NOMO-1 treated with DMSO at 0.1 percent for 48 hours (cell line): ENCODE results near the gene VSIR.
A peak's percentile ranks its signal among the peaks of the same experiment; 100 is the strongest.

Source experiments
- DNase-seq: peaks from one replicate; lab custom pipeline; 2025; ENCODE audit not compliant: unreplicated experiment; lab: John Stamatoyannopoulos, UW

The VSIR gene

GRCh38 chr10:71783917-71784678 is 10.8 kb upstream of the VSIR start:
- no peak for DNase-seq

GRCh38 chr10:71782917-71783490 is 9.7 kb upstream of the VSIR start:
- no peak for DNase-seq

- no peak for DNase-seq
Measured at GRCh38 chr10:71782221-71782916, 9.0 kb upstream of the VSIR start.

GRCh38 chr10:71780719-71781118 is 7.4 kb upstream of the VSIR start:
- DNase-seq, result no peak

- DNase-seq, result no peak
Measured at GRCh38 chr10:71780156-71780555, 6.8 kb upstream of the VSIR start.

- no peak for DNase-seq
Measured at GRCh38 chr10:71779641-71780040, 6.3 kb upstream of the VSIR start.

GRCh38 chr10:71778071-71778825 is 4.9 kb upstream of the VSIR start:
- peak; percentile 6 for DNase-seq

GRCh38 chr10:71777213-71777985 is 4.1 kb upstream of the VSIR start:
- DNase-seq, result no peak

- DNase-seq, result peak; percentile 68
Measured at GRCh38 chr10:71776481-71776925, 3.2 kb upstream of the VSIR start.

GRCh38 chr10:71774916-71775702 is 1.8 kb upstream of the VSIR start:
- peak; percentile 92 for DNase-seq

GRCh38 chr10:71772832-71773220 is 494 bp downstream of the VSIR start:
- no peak for DNase-seq

GRCh38 chr10:71771821-71772617 is 1.3 kb downstream of the VSIR start:
- peak; percentile 24 for DNase-seq

- DNase-seq, result no peak
Measured at GRCh38 chr10:71771204-71771603, 2.1 kb downstream of the VSIR start.

GRCh38 chr10:71770789-71771188 is 2.5 kb downstream of the VSIR start:
- DNase-seq, result no peak

- DNase-seq, result peak; percentile 32
Measured at GRCh38 chr10:71770255-71770654, 3.1 kb downstream of the VSIR start.

GRCh38 chr10:71769279-71769823 is 4.0 kb downstream of the VSIR start:
- DNase-seq, result peak; percentile 5

- no peak for DNase-seq
Measured at GRCh38 chr10:71767420-71768035, 5.8 kb downstream of the VSIR start.

- no peak for DNase-seq
Measured at GRCh38 chr10:71766717-71767419, 6.5 kb downstream of the VSIR start.
